Upper lobe of left lung (tissue), 6 donors: ENCODE measurements around the gene TCL1A. TPM values are rescaled to one million over a fixed set of nuclear protein-coding genes. Genes with fewer than 3 reads are reported as not detected.

ENCODE experiments used
- ATAC-seq, 2 donors: fragments of 200-7000 bp; cut with Tn5 transposase; one replicate each; pipeline ENCODE4 v1.9.1; 2022; ENCODE audit warnings: mild to moderate bottlenecking in 2 of 2, moderate library complexity in 2 of 2; ENCODE audit not compliant: low FRiP score in 2 of 2
- DNase-seq, 2 donors: peaks; one replicate each; pipeline ENCODE4 v3.0.0-alpha.2; 2019 to 2020
- H3K27ac ChIP-seq, 4 donors: fragments of 200-600 bp; sonication (generic); one replicate each; pipeline ENCODE4 v1.5.1; 2016 to 2019
- H3K27me3 ChIP-seq, 4 donors: fragments of 200-600 bp; sonication (generic); one replicate each; pipeline ENCODE4 v1.5.1; 2017 to 2019
- H3K36me3 ChIP-seq, 4 donors: fragments of 200-600 bp; sonication (generic); one replicate each; pipeline ENCODE4 v1.5.1; 2016 to 2019
- H3K4me1 ChIP-seq, 4 donors: fragments of 200-600 bp; sonication (generic); one replicate each; pipeline ENCODE4 v1.5.1; 2018 to 2019
- H3K4me3 ChIP-seq, 4 donors: fragments of 200-600 bp; sonication (generic); one replicate each; pipeline ENCODE4 v1.5.1; 2017 to 2019; ENCODE audit warnings: mild to moderate bottlenecking in 2 of 4, moderate library complexity in 1 of 4
- H3K9me3 ChIP-seq, 4 donors: fragments of 200-600 bp; sonication (generic); one replicate each; pipeline ENCODE4 v1.5.1; 2018 to 2019
- EP300 ChIP-seq, 4 donors: sonication (generic); formaldehyde crosslinking; IDR thresholded peaks; one replicate each; pipeline ENCODE4 v1.5.1; 2017; ENCODE audit warnings: antibody characterized with exemption in 4 of 4, control low read depth in 2 of 4
- POLR2A ChIP-seq, 4 donors: fragments of 450-650 bp; IDR thresholded peaks; one replicate each; pipeline ENCODE4 v1.5.1; 2016 to 2017; ENCODE audit warnings: antibody characterized with exemption in 4 of 4, mild to moderate bottlenecking in 2 of 4
- POLR2AphosphoS5 ChIP-seq, 2 donors: sonication (generic); formaldehyde crosslinking; IDR thresholded peaks; one replicate each; pipeline ENCODE4 v1.5.1; 2017; ENCODE audit warnings: antibody characterized with exemption in 2 of 2
- WGBS, 2 donors: methylation state at CpG; one replicate each; pipeline ENCODE4 v1.1.5; 2017 to 2018; 5-methylcytosine and 5-hydroxymethylcytosine counted together
- total RNA-seq, 6 donors: library from RNA; depleted of rRNA in 4 of 6; stranded (reverse); fragments of >200 nt in 4 of 6; gene quantifications; one replicate each; pipeline versions ENCODE4 v1.1.0 to v1.2.1, GENCODE V29; 2016 to 2021
- TF ChIP-seq, protein P1 (sequence below), 6 experiments: fragments of 450-650 bp in 4 of 6; fragments of 200-600 bp in 2 of 6; sonication (generic) in 2 of 6; IDR thresholded peaks; one replicate each; pipeline ENCODE4 v1.5.1; 2016 to 2019; ENCODE audit warnings: antibody characterized with exemption in 6 of 6
- donor health status: DM: no; HTN: no; CAD: no; lungs with moderate emphysema.
- donor health status: DM: no; HTN: yes; CAD: no; lungs with severe emphysema.

TCL1A gene
- total RNA-seq, 6 donors from 2014 or later, result 0.20 to 0.69 (median 0.32) TPM; not detected in 2

DNA sequence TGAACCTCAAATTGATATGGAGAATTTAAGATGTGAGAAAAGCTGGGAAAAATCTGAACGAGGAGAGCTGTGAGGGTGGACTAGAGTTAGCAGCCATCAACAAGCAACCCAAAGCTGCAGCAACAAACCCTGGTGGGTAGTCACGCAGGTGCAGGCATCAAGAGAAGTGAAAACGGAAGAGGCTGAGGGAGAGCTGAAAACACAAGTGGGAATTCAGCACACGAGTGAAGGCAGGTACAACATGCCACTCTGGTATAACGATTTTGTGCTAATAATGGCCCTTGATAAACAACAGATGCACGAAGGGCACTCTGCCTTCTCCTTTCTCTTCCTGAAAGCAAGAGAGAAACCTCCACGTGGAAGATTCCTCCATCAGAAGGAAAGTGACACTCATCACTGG, 16.2 kb downstream of the TCL1A start:
- H3K4me3 ChIP-seq, result no peak overlapping the region
- DNase-seq (no peak), ATAC-seq (no peak)
- no peaks in the 10 kb centered on the region for H3K9me3 ChIP-seq
- no peaks in the 10 kb centered on the region for H3K36me3 ChIP-seq
- TF ChIP-seq POLR2A (IDR thresholded peaks at IDR 0.05), result no peak
- TF ChIP-seq EP300 (IDR thresholded peaks at IDR 0.05), result no peak
- TF ChIP-seq POLR2AphosphoS5 (IDR thresholded peaks at IDR 0.05), result no peak
- TF ChIP-seq, protein P1, sequence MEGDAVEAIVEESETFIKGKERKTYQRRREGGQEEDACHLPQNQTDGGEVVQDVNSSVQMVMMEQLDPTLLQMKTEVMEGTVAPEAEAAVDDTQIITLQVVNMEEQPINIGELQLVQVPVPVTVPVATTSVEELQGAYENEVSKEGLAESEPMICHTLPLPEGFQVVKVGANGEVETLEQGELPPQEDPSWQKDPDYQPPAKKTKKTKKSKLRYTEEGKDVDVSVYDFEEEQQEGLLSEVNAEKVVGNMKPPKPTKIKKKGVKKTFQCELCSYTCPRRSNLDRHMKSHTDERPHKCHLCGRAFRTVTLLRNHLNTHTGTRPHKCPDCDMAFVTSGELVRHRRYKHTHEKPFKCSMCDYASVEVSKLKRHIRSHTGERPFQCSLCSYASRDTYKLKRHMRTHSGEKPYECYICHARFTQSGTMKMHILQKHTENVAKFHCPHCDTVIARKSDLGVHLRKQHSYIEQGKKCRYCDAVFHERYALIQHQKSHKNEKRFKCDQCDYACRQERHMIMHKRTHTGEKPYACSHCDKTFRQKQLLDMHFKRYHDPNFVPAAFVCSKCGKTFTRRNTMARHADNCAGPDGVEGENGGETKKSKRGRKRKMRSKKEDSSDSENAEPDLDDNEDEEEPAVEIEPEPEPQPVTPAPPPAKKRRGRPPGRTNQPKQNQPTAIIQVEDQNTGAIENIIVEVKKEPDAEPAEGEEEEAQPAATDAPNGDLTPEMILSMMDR (IDR thresholded peaks at IDR 0.05), result no peak
- H3K4me1 ChIP-seq, result no peaks in the 10 kb centered on the region
- WGBS, 2 donors, result 55 to 58% methylated on average over 7 of the region's 7 CpGs
- no peaks in the 10 kb centered on the region for H3K27me3 ChIP-seq
- no peak overlapping the region for H3K27ac ChIP-seq

- H3K36me3 ChIP-seq, result no peaks in the 10 kb centered on the region
- DNase-seq (no peak), ATAC-seq (no peak)
- TF ChIP-seq, protein P1 (IDR thresholded peaks at IDR 0.05), result no peak
- TF ChIP-seq POLR2AphosphoS5 (IDR thresholded peaks at IDR 0.05), result no peak
- no peaks in the 10 kb centered on the region for H3K9me3 ChIP-seq
- no peak overlapping the region for H3K4me3 ChIP-seq
- H3K27me3 ChIP-seq, result no peaks in the 10 kb centered on the region
- no peaks in the 10 kb centered on the region for H3K4me1 ChIP-seq
- 65 to 71% methylated on average over 15 of the region's 15 CpGs for WGBS, 2 donors
- no peak overlapping the region for H3K27ac ChIP-seq
Measured at GRCh38 chr14:95696741-95697140, 17.2 kb downstream of the TCL1A start.

DNA sequence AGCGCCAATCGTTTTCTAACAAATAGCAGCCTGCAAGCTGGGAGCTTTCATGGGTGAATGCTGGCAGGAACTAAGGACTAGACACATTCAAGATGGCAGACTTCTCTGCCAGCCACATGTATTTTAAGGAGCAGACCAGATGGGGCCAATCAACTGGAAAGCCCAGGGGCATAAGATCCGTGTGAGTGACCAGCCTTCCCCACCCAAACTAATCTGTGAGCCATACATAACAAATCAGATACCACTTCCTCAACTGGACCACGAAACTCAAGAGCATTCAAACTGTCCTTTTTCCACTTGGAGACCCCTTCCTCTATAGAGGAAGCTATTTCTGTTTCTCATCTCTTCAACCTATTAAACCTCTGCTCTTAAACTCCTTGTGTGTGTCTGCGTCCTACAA, 18.0 kb downstream of the TCL1A start:
- Histone ChIP-seq H3K4me3 (no peak overlapping the region), H3K36me3 (no peaks in the 10 kb centered on the region), H3K27ac (no peak overlapping the region), H3K9me3 (no peaks in the 10 kb centered on the region), H3K27me3 (no peaks in the 10 kb centered on the region), H3K4me1 (no peaks in the 10 kb centered on the region)
- WGBS, 2 donors, result 69 to 82% methylated on average over 5 of the region's 5 CpGs
- TF ChIP-seq, protein P1 (IDR thresholded peaks at IDR 0.05), result no peak
- TF ChIP-seq POLR2AphosphoS5 (IDR thresholded peaks at IDR 0.05) (no peak), POLR2A (IDR thresholded peaks at IDR 0.05) (no peak), EP300 (IDR thresholded peaks at IDR 0.05) (no peak)
- DNase-seq, result no peak
- no peak for ATAC-seq

GRCh38 chr14:95695051-95695450, 18.9 kb downstream of the TCL1A start:
- no peaks in the 10 kb centered on the region for H3K27me3 ChIP-seq
- H3K4me1 ChIP-seq, result no peaks in the 10 kb centered on the region
- no peak overlapping the region for H3K27ac ChIP-seq
- ATAC-seq, result no peak
- DNase-seq, result no peak
- H3K9me3 ChIP-seq, result no peaks in the 10 kb centered on the region
- WGBS, 2 donors, result 74 to 93% methylated on average over 3 to 4 of the region's 5 CpGs
- TF ChIP-seq POLR2A (IDR thresholded peaks at IDR 0.05), result no peak
- TF ChIP-seq POLR2AphosphoS5 (IDR thresholded peaks at IDR 0.05), result no peak
- TF ChIP-seq EP300 (IDR thresholded peaks at IDR 0.05), result no peak
- TF ChIP-seq, protein P1 (IDR thresholded peaks at IDR 0.05), result no peak
- no peaks in the 10 kb centered on the region for H3K36me3 ChIP-seq
- H3K4me3 ChIP-seq, result no peak overlapping the region

GRCh38 chr14:95692109-95692508, 21.8 kb downstream of the TCL1A start:
- H3K4me1 ChIP-seq, result no peaks in the 10 kb centered on the region
- ATAC-seq (no peak), DNase-seq (no peak)
- H3K9me3 ChIP-seq, result no peaks in the 10 kb centered on the region
- TF ChIP-seq POLR2A (IDR thresholded peaks at IDR 0.05), result no peak
- TF ChIP-seq, protein P1 (IDR thresholded peaks at IDR 0.05), result no peak
- TF ChIP-seq POLR2AphosphoS5 (IDR thresholded peaks at IDR 0.05), result no peak
- no peak for TF ChIP-seq EP300 (IDR thresholded peaks at IDR 0.05)
- H3K36me3 ChIP-seq, result no peaks in the 10 kb centered on the region
- H3K27ac ChIP-seq, result no peak overlapping the region
- H3K4me3 ChIP-seq, result no peak overlapping the region
- WGBS, 2 donors, result 94 to 95% methylated on average over 3 to 4 of the region's 4 CpGs
- no peaks in the 10 kb centered on the region for H3K27me3 ChIP-seq
